H1 (cell line): ENCODE measurements around the gene STARD7. TPM values are rescaled to one million over a fixed set of nuclear protein-coding genes. Genes with fewer than 3 reads are reported as not detected.

Experiments
- CTCF ChIA-PET: fragments of 300-600 bp; sonication (Branson Sonifier 250); formaldehyde crosslinking; loops from one replicate; lab custom pipeline; 2021; ENCODE audit not compliant: partially characterized antibody; lab: Charles Lee
- POLR2A ChIA-PET: fragments of 300-600 bp; sonication (Branson Sonifier 250); formaldehyde crosslinking; loops from one replicate; lab custom pipeline; 2021; ENCODE audit warnings: inconsistent platforms; ENCODE audit not compliant: partially characterized antibody; lab: Charles Lee
- DNase-seq, 2 experiments: peaks; one replicate each; pipeline versions ENCODE4 v3.0.0 to v3.0.0-alpha.2; 2010 to 2022; ENCODE audit warnings: low spot score in 2 of 2, low read depth in 1 of 2, mixed read lengths in 1 of 2
- FAIRE-seq: peaks from 2 replicates; lab custom pipeline; 2011; peaks lifted over from hg19 to GRCh38; lab: Jason Lieb, UNC
- H2AFZ ChIP-seq: 2 replicates; pipeline ENCODE4 v1.8.1; 2012; ENCODE audit warnings: low read length, inconsistent platforms
- H2AK5ac ChIP-seq: 2 replicates; pipeline ENCODE4 v1.6.1; 2013; ENCODE audit warnings: low read depth, low read length
- H2BK120ac ChIP-seq: replicated peaks from 2 replicates; pipeline ENCODE3; 2013; ENCODE audit warnings: low read depth, low read length, inconsistent platforms
- H2BK12ac ChIP-seq: 2 replicates; pipeline ENCODE4 v1.6.1; 2013; ENCODE audit warnings: low read depth, low read length
- H2BK15ac ChIP-seq: 2 replicates; pipeline ENCODE4 v1.6.1; 2013; ENCODE audit warnings: low read length
- H2BK20ac ChIP-seq: 2 replicates; pipeline ENCODE4 v1.6.1; 2013; ENCODE audit warnings: low read length
- H2BK5ac ChIP-seq: 2 replicates; pipeline ENCODE4 v1.6.1; 2013; ENCODE audit warnings: low read depth, low read length
- H3K14ac ChIP-seq: 2 replicates; pipeline ENCODE4 v1.6.1; 2013; ENCODE audit warnings: inconsistent platforms; ENCODE audit not compliant: insufficient read length
- H3K18ac ChIP-seq: 2 replicates; pipeline ENCODE4 v1.6.1; 2013; ENCODE audit warnings: low read length; ENCODE audit errors: extremely low read depth
- H3K23ac ChIP-seq: 2 replicates; pipeline ENCODE4 v1.6.1; 2013; ENCODE audit warnings: inconsistent platforms; ENCODE audit not compliant: insufficient read length
- H3K23me2 ChIP-seq: 2 replicates; pipeline ENCODE4 v1.6.1; 2013; ENCODE audit warnings: low read depth, low read length
- H3K27ac ChIP-seq: 2 replicates; pipeline ENCODE4 v1.6.1; 2011; ENCODE audit warnings: low read depth, low read length, inconsistent platforms
- H3K27me3 ChIP-seq, 4 experiments: replicated peaks in 1 of 4; 1 replicate in 1 of 4; 2 replicates in 3 of 4; pipeline versions ENCODE4 v1.6.1 to v1.8.1; 2011 to 2013; ENCODE audit warnings: low read length in 3 of 4, mild to moderate bottlenecking in 3 of 4, inconsistent platforms in 2 of 4, mixed read lengths in 2 of 4, moderate library complexity in 1 of 4; ENCODE audit not compliant: control insufficient read depth in 3 of 4, insufficient read depth in 3 of 4; ENCODE audit errors: extremely low read depth in 1 of 4
- H3K36me3 ChIP-seq, 4 experiments: 2 replicates each; pipeline versions ENCODE4 v1.6.1 to v1.8.1; 2011 to 2013; ENCODE audit warnings: mild to moderate bottlenecking in 4 of 4, low read length in 3 of 4, moderate library complexity in 2 of 4, control low read depth in 1 of 4, inconsistent platforms in 1 of 4; ENCODE audit not compliant: insufficient read depth in 4 of 4, control insufficient read depth in 2 of 4
- H3K4ac ChIP-seq: replicated peaks from 2 replicates; pipeline ENCODE3; 2013; ENCODE audit warnings: low read length, low read depth, mixed read lengths, inconsistent platforms; ENCODE audit not compliant: insufficient read length
- H3K4me1 ChIP-seq, 4 experiments: replicated peaks in 1 of 4; 1 replicate in 1 of 4; 2 replicates in 3 of 4; pipeline versions ENCODE4 v1.6.1 to v1.8.1; 2011 to 2013; ENCODE audit warnings: low read length in 3 of 4, inconsistent platforms in 2 of 4, mixed read lengths in 1 of 4; ENCODE audit not compliant: insufficient read depth in 4 of 4, control insufficient read depth in 3 of 4
- H3K4me2 ChIP-seq, 2 experiments: 2 replicates each; pipeline versions ENCODE4 v1.6.1 to v1.8.1; 2011 to 2013; ENCODE audit warnings: low read depth in 2 of 2, low read length in 2 of 2, control low read depth in 1 of 2, inconsistent platforms in 1 of 2, mild to moderate bottlenecking in 1 of 2; ENCODE audit not compliant: insufficient read depth in 1 of 2
- H3K4me3 ChIP-seq, 4 experiments: fragments of 200-600, 300-600 bp in 1 of 4; sonication (generic), shearing (Covaris generic), sonication (Bioruptor Twin) in 1 of 4; 2 replicates each; pipeline versions ENCODE4 v1.5.1 to v1.8.1; 2011 to 2016; ENCODE audit warnings: low read length in 4 of 4, low read depth in 3 of 4, control low read depth in 2 of 4, inconsistent platforms in 2 of 4, mild to moderate bottlenecking in 2 of 4, mixed read lengths in 1 of 4, moderate library complexity in 1 of 4; ENCODE audit not compliant: insufficient read depth in 2 of 4; ENCODE audit errors: extremely low read depth in 1 of 4
- H3K56ac ChIP-seq: replicated peaks from 2 replicates; pipeline ENCODE3; 2013; ENCODE audit warnings: low read depth, mild to moderate bottlenecking, mixed read lengths, low read length, inconsistent platforms; ENCODE audit not compliant: insufficient read length
- H3K79me1 ChIP-seq: 2 replicates; pipeline ENCODE4 v1.6.1; 2013; ENCODE audit warnings: low read depth, low read length, control low read depth
- H3K79me2 ChIP-seq, 2 experiments: 2 replicates each; pipeline versions ENCODE4 v1.6.1 to v1.8.1; 2012 to 2013; ENCODE audit warnings: low read length in 2 of 2, mild to moderate bottlenecking in 2 of 2, inconsistent platforms in 1 of 2; ENCODE audit not compliant: insufficient read depth in 2 of 2, control insufficient read depth in 1 of 2
- H3K9ac ChIP-seq, 4 experiments: replicated peaks in 1 of 4; 1 replicate in 1 of 4; 2 replicates in 3 of 4; pipeline versions ENCODE4 v1.6.1 to v1.8.1; 2011 to 2013; ENCODE audit warnings: low read depth in 3 of 4, low read length in 3 of 4, control low read depth in 2 of 4, mild to moderate bottlenecking in 2 of 4, moderate library complexity in 2 of 4, inconsistent platforms in 1 of 4; ENCODE audit errors: extremely low read depth in 1 of 4
- H3K9me3 ChIP-seq, 2 experiments: 2 replicates each; pipeline versions ENCODE4 v1.6.1 to v1.8.1; 2012 to 2013; ENCODE audit warnings: mild to moderate bottlenecking in 2 of 2, moderate library complexity in 2 of 2, control low read depth in 1 of 2, inconsistent platforms in 1 of 2, low read depth in 1 of 2, low read length in 1 of 2, mixed read lengths in 1 of 2; ENCODE audit not compliant: insufficient read depth in 2 of 2
- H4K20me1 ChIP-seq, 2 experiments: replicated peaks in 1 of 2; 2 replicates each; pipeline versions ENCODE3 to v1.8.1; 2011 to 2013; ENCODE audit warnings: inconsistent platforms in 2 of 2, low read length in 2 of 2, mild to moderate bottlenecking in 1 of 2; ENCODE audit not compliant: insufficient read depth in 2 of 2, control insufficient read depth in 1 of 2
- H4K5ac ChIP-seq: 2 replicates; pipeline ENCODE4 v1.6.1; 2013; ENCODE audit warnings: low read length, low read depth, mixed read lengths, inconsistent platforms; ENCODE audit not compliant: insufficient read length
- H4K8ac ChIP-seq: 2 replicates; pipeline ENCODE4 v1.8.0; 2013; ENCODE audit warnings: mild to moderate bottlenecking, moderate library complexity, low read length, inconsistent platforms; ENCODE audit not compliant: insufficient read depth; ENCODE audit errors: extremely low read depth
- H4K91ac ChIP-seq: replicated peaks from 2 replicates; pipeline ENCODE3; 2013; ENCODE audit warnings: low read length, mixed read lengths, inconsistent platforms; ENCODE audit not compliant: insufficient read length
- ASH2L ChIP-seq: fragments of 200-600, 300-600 bp; sonication (generic); IDR thresholded peaks from one replicate; pipeline ENCODE4 v1.7.1; 2017; ENCODE audit warnings: low read length
- CTBP2 ChIP-seq: IDR thresholded peaks from 2 replicates; pipeline ENCODE4 v1.7.0; 2011; ENCODE audit warnings: borderline replicate concordance, mild to moderate bottlenecking, moderate library complexity, mixed read lengths, low read length; ENCODE audit not compliant: insufficient read depth, insufficient read length
- EP300 ChIP-seq, 2 experiments: IDR thresholded peaks; 1 replicate in 1 of 2; 2 replicates in 1 of 2; pipeline ENCODE4 v1.6.1; 2011 to 2012; ENCODE audit warnings: low read depth in 2 of 2, low read length in 2 of 2, mild to moderate bottlenecking in 2 of 2, borderline replicate concordance in 1 of 2, inconsistent platforms in 1 of 2, moderate library complexity in 1 of 2
- FOSL1 ChIP-seq: IDR thresholded peaks from 2 replicates; pipeline ENCODE4 v1.6.1; 2011; ENCODE audit warnings: mild to moderate bottlenecking, low read depth, low read length, moderate library complexity; ENCODE audit not compliant: insufficient read depth
- SP4 ChIP-seq: IDR thresholded peaks from 2 replicates; pipeline ENCODE4 v1.6.1; 2012; ENCODE audit warnings: low read length, inconsistent platforms
- TAF7 ChIP-seq: optimal IDR thresholded peaks from 2 replicates; pipeline ENCODE3; 2011; ENCODE audit warnings: low read depth, mild to moderate bottlenecking, inconsistent platforms, low read length, moderate library complexity, borderline replicate concordance
- YY1 ChIP-seq: IDR thresholded peaks from 2 replicates; pipeline ENCODE4 v1.6.1; 2011; ENCODE audit warnings: low read depth, mild to moderate bottlenecking, low read length
- WGBS, 2 experiments: shearing (Covaris generic) in 1 of 2; methylation state at CpG; one replicate each; pipeline versions ENCODE4 v1.1.6 to v1.1.7; 2013 to 2015; ENCODE audit warnings: low lambda C conversion rate in 2 of 2, mixed read lengths in 2 of 2, inconsistent platforms in 1 of 2, low coverage in 1 of 2, missing lambda C conversion rate in 1 of 2; ENCODE audit not compliant: insufficient replicate concordance in 2 of 2, insufficient coverage in 1 of 2, insufficient read length in 1 of 2; ENCODE audit errors: extremely low coverage in 1 of 2, missing lambda C conversion rate in 1 of 2; 5-methylcytosine and 5-hydroxymethylcytosine counted together
- polyA plus RNA-seq, 7 experiments: library from polyadenylated mRNA; depleted of rRNA in 3 of 7; stranded (reverse) in 5 of 7; unstranded in 2 of 7; fragments of >200 nt in 5 of 7; fragments of 200-250 nt in 2 of 7; gene quantifications; 1 replicate in 5 of 7; 2 replicates in 1 of 7; 4 replicates in 1 of 7; pipeline versions ENCODE4 v1.2.1 to v1.2.3, GENCODE V29; 2011 to 2013; ENCODE audit warnings: missing spikeins in 2 of 7, mixed read lengths in 2 of 7
- total RNA-seq: library from RNA; stranded (reverse); fragmentation: NEBNext Ultra II Directional; extraction: Animal tissue kit (Norgen Biotek cat#: 25700); gene quantifications from 2 replicates; pipeline ENCODE4 v1.2.1, GENCODE V29; 2021

The STARD7 gene
- total and polyA plus RNA-seq, 2 of the 8 experiments (the other 6 are each of a cell fraction or from before 2014, with no cell fraction given) = 89.1 to 200 TPM

DNA sequence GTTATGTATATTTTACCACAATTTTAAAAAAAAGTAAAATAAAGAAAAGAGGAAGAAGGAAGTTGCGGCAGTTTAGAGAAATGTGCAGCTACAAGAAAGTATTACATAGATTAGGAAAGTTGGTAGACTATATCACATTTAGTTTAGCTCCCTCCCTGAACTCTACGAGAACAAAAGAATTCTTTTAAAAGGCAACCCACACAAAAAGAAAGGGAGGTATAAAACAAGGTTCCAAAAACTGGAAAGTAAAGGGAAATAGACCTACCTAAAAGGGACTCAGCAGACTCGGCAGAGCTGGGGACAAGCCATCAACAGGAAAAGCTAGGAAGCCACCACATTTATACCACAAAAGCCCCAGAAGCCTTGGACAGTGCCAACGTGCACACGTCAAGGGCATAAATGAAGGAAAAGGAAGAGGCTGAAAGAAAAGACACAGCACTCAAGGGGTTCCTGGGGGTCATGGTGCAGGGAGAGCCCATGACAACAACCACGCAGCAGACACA lies 48.0 kb upstream of the STARD7 start:
- Histone ChIP-seq H3K4me1 (peaks cover 0 to 3% (median 1%) of the 10 kb centered on the region in 4 experiments; a peak in 3 of 7 replicates), H3K9ac (no peak overlapping the region), H2AFZ (no peak overlapping the region), H3K79me2 (peaks cover 0 to 12% of the 10 kb centered on the region in 2 experiments; a peak in 2 of 4 replicates), H4K5ac (no peak overlapping the region), H3K14ac (no peak overlapping the region), H3K4me3 (no peak overlapping the region), H2BK20ac (no peak overlapping the region), H3K79me1 (peaks cover 20% of the 10 kb centered on the region), H2BK12ac (no peak overlapping the region), H3K36me3 (peaks cover 3 to 11% (median 5%) of the 10 kb centered on the region in 4 experiments; a peak in 5 of 8 replicates), H3K56ac (no peak overlapping the region), H2BK15ac (no peak overlapping the region), H2BK120ac (no peak overlapping the region), H2BK5ac (no peak overlapping the region), H3K23ac (no peak overlapping the region), H3K9me3 (no peaks in the 10 kb centered on the region), H3K27me3 (no peaks in the 10 kb centered on the region), H2AK5ac (no peak overlapping the region), H3K27ac (no peak overlapping the region), H4K20me1 (peaks cover 0 to 5% of the 10 kb centered on the region in 2 experiments), H4K91ac (no peak overlapping the region), H3K4me2 (no peak overlapping the region), H4K8ac (no peak overlapping the region), H3K23me2 (no peaks in the 10 kb centered on the region), H3K4ac (no peak overlapping the region), H3K18ac (no peak overlapping the region)
- no peak for TF ChIP-seq EP300 (IDR thresholded peaks at IDR 0.05; ENCODE audit: borderline replicate concordance in 1 of 2, low read depth in 2 of 2, low read length in 2 of 2)
- no peak for TF ChIP-seq SP4
- TF ChIP-seq TAF7 = no peak
- TF ChIP-seq ASH2L = no peak
- no peak for TF ChIP-seq CTBP2
- no peak for TF ChIP-seq YY1
- no peak for TF ChIP-seq FOSL1
- WGBS, 2 experiments = 81% methylated on average over 6 of the region's 6 CpGs; no CpG with 5 or more reads in 1 of the 2 experiments
- CTCF ChIA-PET = interaction anchor here (1.0 to 1.3 kb wide), 2 partner anchors 15 to 118 kb away, joined by 3 to 5 read pairs; no protein-coding TSS in a partner anchor
- FAIRE-seq = no peak
- DNase-seq = no peak
- POLR2A ChIA-PET = interaction anchor here (0.6 to 1.3 kb wide), 3 partner anchors 10 to 44 kb away, joined by 3 to 4 read pairs (median 3); no protein-coding TSS in a partner anchor
